Retinal pigment epithelial cell (primary cell): Measurements from ENCODE around the gene ADAM12.

ENCODE experiments used
- DNase-seq: peaks from one replicate; pipeline ENCODE4 v3.0.0-alpha.2; 2010; ENCODE audit warnings: low read depth
- H3K4me3 ChIP-seq: 2 replicates; pipeline ENCODE4 v1.5.1; 2011; ENCODE audit warnings: mild to moderate bottlenecking, low read length, control low read depth, moderate library complexity
- TF ChIP-seq, protein P1 (sequence below): conservative IDR thresholded peaks from 2 replicates; pipeline ENCODE4 v1.5.1; 2011; ENCODE audit warnings: low read depth, low read length, control low read depth, inconsistent platforms

ADAM12 gene

DNA sequence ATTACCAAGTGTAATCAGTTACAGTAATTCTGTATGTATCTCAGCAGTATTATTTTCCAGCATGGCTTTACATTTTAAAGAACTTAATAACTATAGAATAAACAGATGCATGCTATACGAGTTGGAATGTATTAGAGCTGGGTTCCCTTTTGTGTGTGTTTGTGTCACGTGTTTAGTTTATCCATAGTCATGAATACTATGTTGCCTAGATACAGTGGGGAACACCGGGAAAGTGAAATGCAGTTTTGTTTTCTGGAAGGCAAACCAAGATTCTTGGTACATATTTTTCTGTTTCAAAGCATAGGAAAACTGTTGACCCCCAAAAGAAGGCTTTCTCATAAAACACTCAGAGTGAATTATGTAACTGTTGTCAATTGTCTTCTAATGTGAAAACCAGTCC lies 372.9 kb downstream of the ADAM12 start:
- TF ChIP-seq, protein P1, sequence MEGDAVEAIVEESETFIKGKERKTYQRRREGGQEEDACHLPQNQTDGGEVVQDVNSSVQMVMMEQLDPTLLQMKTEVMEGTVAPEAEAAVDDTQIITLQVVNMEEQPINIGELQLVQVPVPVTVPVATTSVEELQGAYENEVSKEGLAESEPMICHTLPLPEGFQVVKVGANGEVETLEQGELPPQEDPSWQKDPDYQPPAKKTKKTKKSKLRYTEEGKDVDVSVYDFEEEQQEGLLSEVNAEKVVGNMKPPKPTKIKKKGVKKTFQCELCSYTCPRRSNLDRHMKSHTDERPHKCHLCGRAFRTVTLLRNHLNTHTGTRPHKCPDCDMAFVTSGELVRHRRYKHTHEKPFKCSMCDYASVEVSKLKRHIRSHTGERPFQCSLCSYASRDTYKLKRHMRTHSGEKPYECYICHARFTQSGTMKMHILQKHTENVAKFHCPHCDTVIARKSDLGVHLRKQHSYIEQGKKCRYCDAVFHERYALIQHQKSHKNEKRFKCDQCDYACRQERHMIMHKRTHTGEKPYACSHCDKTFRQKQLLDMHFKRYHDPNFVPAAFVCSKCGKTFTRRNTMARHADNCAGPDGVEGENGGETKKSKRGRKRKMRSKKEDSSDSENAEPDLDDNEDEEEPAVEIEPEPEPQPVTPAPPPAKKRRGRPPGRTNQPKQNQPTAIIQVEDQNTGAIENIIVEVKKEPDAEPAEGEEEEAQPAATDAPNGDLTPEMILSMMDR = no peak
- DNase-seq = no peak
- H3K4me3 ChIP-seq = no peak overlapping the region

DNA sequence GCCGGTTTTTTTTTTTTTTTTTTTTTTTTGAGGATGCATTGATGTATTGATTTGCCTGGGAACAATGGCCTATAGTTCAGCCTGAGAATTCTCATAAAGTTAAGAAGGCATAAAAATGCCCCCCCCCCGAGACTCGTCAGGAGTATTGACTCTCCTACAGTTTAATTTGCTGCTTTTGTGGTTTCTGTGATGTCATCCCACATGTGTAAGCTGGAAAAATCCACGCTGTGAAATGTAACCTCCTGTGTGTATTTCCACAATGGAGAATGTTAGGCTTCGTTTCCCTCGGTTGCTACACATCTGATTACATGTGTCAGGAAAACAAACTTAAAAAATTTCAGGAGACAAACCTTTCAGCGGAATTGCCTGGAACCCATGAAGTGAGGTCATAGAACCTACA lies 374.0 kb downstream of the ADAM12 start:
- no peak for DNase-seq
- H3K4me3 ChIP-seq = no peak overlapping the region
- TF ChIP-seq, protein P1 = no peak

DNA sequence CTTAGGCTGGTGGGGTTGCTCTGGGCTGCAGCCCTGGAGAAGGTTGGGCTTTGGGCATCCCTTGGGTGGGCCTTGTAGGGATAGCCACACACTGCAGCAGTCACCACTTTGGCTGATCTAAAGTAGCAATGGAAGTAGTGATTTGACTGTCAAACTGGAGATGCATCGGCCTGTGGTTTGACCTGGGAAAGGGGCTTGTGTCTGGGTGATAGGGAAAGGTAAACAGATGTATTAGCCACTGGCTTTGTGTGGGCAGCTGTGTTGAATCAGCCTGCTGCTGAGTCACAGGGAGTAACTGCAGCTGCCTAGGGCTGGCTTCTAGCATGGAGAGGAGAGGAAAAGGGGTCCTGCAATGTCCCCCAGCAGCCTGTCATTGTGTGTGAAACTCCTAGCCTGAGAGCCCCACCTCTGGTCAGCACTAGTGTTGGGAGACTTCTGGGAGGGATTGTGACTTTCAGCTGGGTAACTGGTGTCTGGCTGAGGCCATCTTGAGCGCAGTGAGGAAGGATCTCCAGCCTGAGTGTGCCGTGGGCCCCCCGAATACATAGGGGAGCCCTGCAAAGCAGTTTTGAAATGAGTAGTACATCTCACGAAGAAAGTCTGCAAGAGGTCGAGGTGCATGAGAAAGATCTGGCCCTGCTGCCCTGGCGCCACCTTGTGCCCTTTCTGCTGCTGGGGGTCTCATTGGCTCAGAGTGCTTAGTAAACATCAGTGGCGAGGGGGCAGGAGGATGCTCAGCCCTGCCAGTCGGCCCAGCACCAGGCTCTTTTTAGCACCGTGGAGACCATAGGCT lies 374.6 kb downstream of the ADAM12 start:
- TF ChIP-seq, protein P1 = no peak
- DNase-seq = no peak
- no peak overlapping the region for H3K4me3 ChIP-seq

DNA sequence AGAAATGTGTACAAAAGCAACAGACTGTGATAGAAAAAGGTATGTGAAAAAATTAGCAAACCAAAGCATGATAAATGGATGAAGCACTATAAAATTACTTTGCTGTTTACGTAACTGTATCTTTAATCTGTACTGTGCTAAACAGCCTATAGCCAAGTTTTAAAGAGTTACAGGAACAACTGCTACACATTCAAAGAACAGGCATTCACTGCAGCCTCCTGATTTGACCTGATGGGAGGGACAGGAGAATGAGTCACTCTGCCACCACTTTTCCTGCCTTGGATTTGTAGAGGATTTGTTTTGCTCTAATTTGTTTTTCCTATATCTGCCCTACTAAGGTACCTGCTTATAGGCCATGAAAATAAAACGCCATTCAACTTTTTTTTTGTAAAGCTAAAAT lies 375.8 kb downstream of the ADAM12 start:
- DNase-seq = no peak
- no peak overlapping the region for H3K4me3 ChIP-seq
- TF ChIP-seq, protein P1 = no peak

DNA sequence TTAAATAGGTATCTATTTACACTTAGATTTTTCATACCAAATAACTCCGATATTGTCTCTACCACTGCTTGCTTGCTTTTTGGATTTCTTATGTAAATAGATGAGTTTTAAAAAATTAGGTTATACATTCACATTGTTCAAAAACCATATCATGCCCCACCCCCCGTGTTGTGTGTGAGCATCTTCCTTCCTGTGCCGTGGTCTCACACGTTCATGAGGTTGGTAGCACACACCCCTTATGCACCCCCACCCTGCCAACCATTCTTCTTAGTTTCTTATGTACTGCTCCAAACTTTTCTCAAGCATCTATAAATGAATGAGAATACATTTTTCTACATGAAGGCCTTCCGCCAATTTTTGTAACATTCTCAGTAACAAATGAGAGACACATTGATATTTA lies 376.3 kb downstream of the ADAM12 start:
- DNase-seq = no peak
- TF ChIP-seq, protein P1 = no peak
- no peak overlapping the region for H3K4me3 ChIP-seq

DNA sequence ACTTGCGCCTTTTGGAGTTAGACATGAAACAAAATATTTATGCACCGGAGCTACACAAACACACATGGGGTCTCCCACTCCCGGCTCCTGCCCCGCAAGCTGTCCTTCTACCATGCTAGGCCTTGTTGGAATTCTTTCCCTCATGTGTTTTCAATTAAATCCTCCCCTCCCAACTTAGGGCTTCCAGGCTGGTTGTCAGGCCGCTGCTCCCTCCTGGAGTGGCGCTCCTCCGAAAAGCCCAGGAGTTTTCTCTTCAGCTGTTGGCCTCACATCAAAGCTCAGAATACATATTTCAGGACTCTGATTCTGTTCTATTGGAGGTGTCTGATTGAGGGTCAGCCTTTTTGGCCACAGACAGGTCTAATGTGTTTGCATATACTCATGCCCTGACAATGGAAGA lies 378.6 kb downstream of the ADAM12 start:
- no peak for DNase-seq
- no peak overlapping the region for H3K4me3 ChIP-seq
- TF ChIP-seq, protein P1 = no peak

DNA sequence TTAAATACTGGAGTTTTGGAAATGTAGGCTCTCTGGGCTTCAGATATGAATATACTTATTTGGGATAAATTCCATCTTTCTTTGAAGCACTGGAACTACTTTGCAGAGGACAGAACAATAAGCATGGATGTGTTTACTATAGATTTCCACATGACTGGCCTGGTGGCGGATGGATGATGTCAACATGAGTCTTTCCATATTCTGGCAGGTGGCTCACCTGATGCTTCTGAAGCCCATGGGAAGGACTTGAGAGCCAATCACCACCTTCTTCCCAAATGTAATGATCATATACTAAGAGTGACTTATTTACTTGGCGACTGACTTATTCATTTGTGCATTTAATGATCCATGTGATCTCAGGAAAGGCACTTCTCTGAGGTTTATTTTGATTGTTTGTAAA lies 381.4 kb downstream of the ADAM12 start:
- TF ChIP-seq, protein P1 = no peak
- H3K4me3 ChIP-seq = no peak overlapping the region
- DNase-seq = no peak
